ENCODE measurements around the gene MSI2. TPM values are rescaled to one million over a fixed set of nuclear protein-coding genes. Genes with fewer than 3 reads are reported as not detected.
A peak's percentile ranks its signal among the peaks of the same experiment; 100 is the strongest.

MSI2 gene
- total and polyA plus RNA-seq, 2 donors: 19.0 to 43.4 TPM

- DNase-seq (ENCODE audit: extremely low spot score): peak; percentile 78
- H3K4me3 ChIP-seq (ENCODE audit: low read depth, low read length): no peak overlapping the region
- peaks cover 6% of the 10 kb centered on the region for H3K4me1 ChIP-seq (ENCODE audit: insufficient read depth)
- H3K36me3 ChIP-seq (ENCODE audit: insufficient read depth): no peaks in the 10 kb centered on the region
- no peak overlapping the region for H3K27ac ChIP-seq (ENCODE audit: low read depth)
- 57% methylated on average over 20 of the region's 20 CpGs for WGBS
These were observed 164.7 kb downstream of the MSI2 start for GRCh38 chr17:57420734-57421717.

DNA sequence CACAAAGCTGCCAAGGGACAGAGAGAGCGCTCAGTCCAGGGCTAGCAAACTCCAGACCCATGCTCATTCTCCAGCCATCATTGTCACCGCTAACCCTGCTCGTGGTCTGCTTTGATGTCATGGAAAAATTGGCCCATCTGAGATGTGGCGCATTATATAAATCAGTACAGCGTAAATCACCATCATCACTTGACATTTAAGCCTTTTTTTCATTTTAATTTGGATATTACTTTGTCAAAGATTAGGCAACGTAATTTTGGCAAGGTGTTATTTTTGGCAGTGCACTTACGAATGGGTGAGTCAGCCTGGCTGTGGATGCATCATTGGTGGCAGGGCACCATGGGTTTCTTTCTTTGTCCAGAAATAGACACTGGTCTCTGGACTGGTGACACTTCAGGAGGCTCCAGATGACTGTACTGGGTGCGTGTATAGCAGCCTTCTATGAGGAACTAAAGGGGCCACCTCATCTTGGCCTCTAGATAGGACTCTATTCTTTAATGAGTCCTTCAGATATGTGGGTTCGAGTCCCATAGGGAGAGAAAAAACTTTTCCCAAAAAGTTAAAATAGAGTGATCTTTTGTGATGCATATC, 166.3 kb downstream of the MSI2 start:
- Histone ChIP-seq H3K27ac (ENCODE audit: low read depth) (no peak overlapping the region), H3K4me3 (ENCODE audit: low read depth, low read length) (no peak overlapping the region), H3K4me1 (ENCODE audit: insufficient read depth) (peaks cover 6% of the 10 kb centered on the region), H3K36me3 (ENCODE audit: insufficient read depth) (no peaks in the 10 kb centered on the region)
- whole genome bisulfite sequencing: 86% methylated on average over 9 of the region's 9 CpGs
- DNase-seq (ENCODE audit: extremely low spot score): no peak

- no peak for DNase-seq (ENCODE audit: extremely low spot score)
- no peak overlapping the region for H3K27ac ChIP-seq (ENCODE audit: low read depth)
- no peak overlapping the region for H3K4me3 ChIP-seq (ENCODE audit: low read depth, low read length)
- H3K4me1 ChIP-seq (ENCODE audit: insufficient read depth): peaks cover 6% of the 10 kb centered on the region
- 84% methylated on average over 6 of the region's 6 CpGs for WGBS
- H3K36me3 ChIP-seq (ENCODE audit: insufficient read depth): no peaks in the 10 kb centered on the region
These were observed 167.2 kb downstream of the MSI2 start for GRCh38 chr17:57423541-57423940.

DNA sequence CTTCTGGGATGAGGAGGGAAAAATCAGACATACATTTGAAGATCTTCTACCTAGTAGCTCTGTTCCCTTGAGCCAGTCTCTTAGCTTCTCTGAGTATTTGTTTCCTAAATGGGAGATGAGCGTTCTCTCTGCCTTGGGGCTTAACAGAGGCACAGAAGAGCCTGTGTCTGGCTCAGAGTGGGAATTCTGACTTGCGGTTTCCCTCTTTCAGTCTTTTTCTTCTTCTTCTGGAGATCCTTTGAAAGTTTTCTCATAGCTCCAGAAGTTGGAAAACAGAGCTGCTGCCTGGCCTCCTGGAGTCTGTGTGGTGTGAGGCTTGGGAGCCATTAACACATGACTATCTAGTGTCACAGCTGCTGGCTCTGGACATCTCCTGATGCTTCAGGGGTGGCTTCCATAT, 167.9 kb downstream of the MSI2 start:
- WGBS: 98% methylated on average over 2 of the region's 2 CpGs
- no peaks in the 10 kb centered on the region for H3K36me3 ChIP-seq (ENCODE audit: insufficient read depth)

DNA sequence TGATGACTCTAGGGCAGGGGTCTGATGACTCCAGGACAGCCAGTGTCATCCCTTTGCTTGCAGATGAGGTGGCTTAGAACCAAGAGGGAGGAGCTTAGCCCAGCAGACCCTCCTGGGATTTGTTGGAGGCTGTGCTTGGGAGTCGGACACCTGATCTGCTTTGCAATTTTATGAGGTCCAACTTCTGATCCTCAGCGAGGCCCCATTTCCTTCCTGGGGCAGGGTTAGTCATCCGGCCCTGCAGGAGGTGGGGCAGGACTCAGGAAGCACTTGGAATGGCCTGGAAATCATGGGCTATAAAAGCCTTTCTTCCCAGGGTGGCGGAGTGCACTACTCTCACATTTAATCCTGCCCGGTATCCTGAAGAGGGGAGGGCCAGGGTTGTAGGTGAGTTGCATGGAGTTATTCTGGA, 168.5 kb downstream of the MSI2 start:
- no peaks in the 10 kb centered on the region for H3K36me3 ChIP-seq (ENCODE audit: insufficient read depth)
- peaks cover 6% of the 10 kb centered on the region for H3K4me1 ChIP-seq (ENCODE audit: insufficient read depth)
- 37% methylated on average over 5 of the region's 5 CpGs for WGBS
- H3K4me3 ChIP-seq (ENCODE audit: low read depth, low read length): no peak overlapping the region
- H3K27ac ChIP-seq (ENCODE audit: low read depth): no peak overlapping the region
- no peak for DNase-seq (ENCODE audit: extremely low spot score)

More for the DNA sequence above, 167.9 kb downstream of the MSI2 start:
- Histone ChIP-seq H3K4me1 (ENCODE audit: insufficient read depth) (peaks cover 6% of the 10 kb centered on the region), H3K27ac (ENCODE audit: low read depth) (no peak overlapping the region), H3K4me3 (ENCODE audit: low read depth, low read length) (no peak overlapping the region)
- DNase-seq (ENCODE audit: extremely low spot score): no peak

GRCh38 chr17:57425431-57425830, 169.1 kb downstream of the MSI2 start:
- WGBS: 51% methylated on average over 5 of the region's 5 CpGs
- Histone ChIP-seq H3K27ac (ENCODE audit: low read depth) (no peak overlapping the region), H3K36me3 (ENCODE audit: insufficient read depth) (no peaks in the 10 kb centered on the region), H3K4me3 (ENCODE audit: low read depth, low read length) (no peak overlapping the region), H3K4me1 (ENCODE audit: insufficient read depth) (peaks cover 6% of the 10 kb centered on the region)
- DNase-seq (ENCODE audit: extremely low spot score): no peak

- H3K4me3 ChIP-seq (ENCODE audit: low read depth, low read length): no peak overlapping the region
- no peak for DNase-seq (ENCODE audit: extremely low spot score)
- WGBS: 81% methylated on average over 10 of the region's 10 CpGs
- H3K36me3 ChIP-seq (ENCODE audit: insufficient read depth): no peaks in the 10 kb centered on the region
- no peak overlapping the region for H3K27ac ChIP-seq (ENCODE audit: low read depth)
- H3K4me1 ChIP-seq (ENCODE audit: insufficient read depth): peaks cover 6% of the 10 kb centered on the region
These were observed 169.9 kb downstream of the MSI2 start for GRCh38 chr17:57425903-57426880.

DNA sequence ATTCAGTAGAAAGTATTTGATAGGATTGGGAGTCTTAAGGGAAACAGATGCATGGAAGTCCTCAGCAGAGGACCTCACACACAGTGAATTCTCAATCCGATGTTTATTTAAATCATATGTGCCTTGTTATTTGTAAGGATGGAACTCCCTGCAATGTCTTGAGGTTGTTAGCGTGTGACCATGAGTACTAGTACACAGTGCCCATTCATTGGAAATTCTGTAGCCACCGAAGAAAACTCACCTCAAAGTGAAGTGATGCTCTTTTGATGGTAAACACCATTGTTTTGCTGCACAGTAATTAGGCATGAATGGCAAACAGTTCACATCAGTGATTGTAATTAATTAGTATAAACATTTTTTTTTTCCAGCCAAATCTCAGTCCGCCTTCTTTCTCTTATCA, 173.6 kb downstream of the MSI2 start:
- Histone ChIP-seq H3K27ac (ENCODE audit: low read depth) (no peak overlapping the region), H3K4me3 (ENCODE audit: low read depth, low read length) (no peak overlapping the region), H3K4me1 (ENCODE audit: insufficient read depth) (peaks cover under 1% of the 10 kb centered on the region), H3K36me3 (ENCODE audit: insufficient read depth) (no peaks in the 10 kb centered on the region)
- no peak for DNase-seq (ENCODE audit: extremely low spot score)
- WGBS: 88% methylated on average over 4 of the region's 4 CpGs

DNA sequence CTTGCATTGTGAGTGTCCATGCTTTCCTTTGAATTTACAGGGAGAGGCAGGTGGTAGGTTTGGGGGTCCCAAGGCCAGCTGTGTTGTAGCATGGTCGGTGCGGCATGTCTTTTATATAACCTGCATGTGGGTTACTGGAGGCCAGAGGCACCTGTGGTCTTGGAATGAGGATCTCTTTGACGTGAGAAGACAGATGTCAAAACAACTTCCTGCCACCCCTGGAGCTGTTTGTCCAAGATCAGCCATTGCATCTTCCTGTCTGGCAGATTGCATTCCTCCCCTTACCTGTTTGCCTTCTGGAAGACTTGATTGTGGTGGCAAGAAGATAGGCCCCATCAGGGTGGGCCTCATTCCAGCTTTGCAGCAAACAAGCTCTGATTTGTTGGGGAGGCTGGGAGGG, 175.1 kb downstream of the MSI2 start:
- 95% methylated on average over 3 of the region's 3 CpGs for WGBS
- H3K36me3 ChIP-seq (ENCODE audit: insufficient read depth): no peaks in the 10 kb centered on the region

DNA sequence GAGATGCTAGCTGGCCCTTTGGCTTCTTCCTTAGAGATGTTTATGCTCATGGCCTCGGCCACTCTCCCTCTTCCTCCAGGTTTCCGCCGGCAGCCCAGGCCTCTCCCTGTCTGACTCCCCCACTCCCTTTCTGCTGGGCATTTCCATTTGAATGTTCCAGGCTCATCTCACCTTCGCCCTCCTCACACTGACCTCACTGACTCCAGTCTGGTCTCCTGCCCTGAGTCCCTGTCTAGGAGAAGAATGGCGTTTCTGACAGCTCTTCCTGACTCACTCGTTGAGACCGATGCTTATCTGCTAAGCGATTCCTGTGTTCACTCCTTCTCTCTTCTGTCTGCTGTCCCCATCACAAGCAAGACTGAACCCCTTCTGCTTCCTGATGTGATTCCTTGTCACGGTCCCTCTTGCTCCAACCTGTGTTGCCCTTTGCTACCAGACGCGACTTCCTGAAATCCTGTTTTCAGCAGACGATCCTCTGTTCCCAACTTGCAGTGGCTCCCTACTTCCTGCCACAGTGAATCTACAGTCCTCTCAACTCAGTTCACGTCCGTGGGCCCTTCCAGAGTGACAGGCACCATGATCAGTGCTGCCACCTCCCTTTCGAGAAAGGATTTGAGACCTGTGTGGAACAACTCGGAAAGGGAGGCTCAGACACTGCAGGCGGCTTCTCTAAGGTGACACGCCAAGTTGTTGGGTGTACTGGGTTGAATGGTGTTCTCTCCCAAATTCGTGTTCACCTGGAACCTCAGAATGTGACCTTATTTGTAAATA, 176.4 kb downstream of the MSI2 start:
- no peak for DNase-seq (ENCODE audit: extremely low spot score)
- Histone ChIP-seq H3K27ac (ENCODE audit: low read depth) (no peak overlapping the region), H3K4me3 (ENCODE audit: low read depth, low read length) (no peak overlapping the region), H3K36me3 (ENCODE audit: insufficient read depth) (no peaks in the 10 kb centered on the region), H3K4me1 (ENCODE audit: insufficient read depth) (no peaks in the 10 kb centered on the region)
- WGBS: 84% methylated on average over 19 of the region's 19 CpGs

More for the DNA sequence above, 175.1 kb downstream of the MSI2 start:
- no peak for DNase-seq (ENCODE audit: extremely low spot score)
- H3K27ac ChIP-seq (ENCODE audit: low read depth): no peak overlapping the region
- H3K4me1 ChIP-seq (ENCODE audit: insufficient read depth): no peaks in the 10 kb centered on the region
- H3K4me3 ChIP-seq (ENCODE audit: low read depth, low read length): no peak overlapping the region

DNA sequence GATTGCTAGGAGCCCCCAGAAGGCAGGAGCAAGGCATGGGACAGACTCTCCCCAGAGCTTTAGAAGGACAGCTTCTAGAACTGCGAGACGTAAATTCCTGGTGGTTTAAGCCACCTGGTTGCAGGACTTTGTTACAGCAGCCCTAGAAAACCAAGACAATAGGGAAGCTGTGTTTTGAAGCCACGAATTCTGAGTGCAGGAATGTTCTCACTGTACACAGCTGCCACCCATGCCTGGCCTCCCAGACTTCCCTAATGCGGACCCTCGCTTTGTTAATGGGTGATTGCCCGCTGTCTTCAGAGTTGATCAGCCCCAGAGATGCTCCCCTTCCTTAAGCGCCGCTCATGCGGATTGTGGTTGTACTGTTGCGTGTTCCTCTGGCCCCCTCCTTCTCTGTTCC, 177.1 kb downstream of the MSI2 start:
- 96% methylated on average over 10 of the region's 10 CpGs for WGBS
- no peak overlapping the region for H3K4me3 ChIP-seq (ENCODE audit: low read depth, low read length)
- H3K36me3 ChIP-seq (ENCODE audit: insufficient read depth): no peaks in the 10 kb centered on the region
- H3K4me1 ChIP-seq (ENCODE audit: insufficient read depth): no peaks in the 10 kb centered on the region
- DNase-seq (ENCODE audit: extremely low spot score): no peak
- no peak overlapping the region for H3K27ac ChIP-seq (ENCODE audit: low read depth)

- no peaks in the 10 kb centered on the region for H3K4me1 ChIP-seq (ENCODE audit: insufficient read depth)
- WGBS: 96% methylated on average over 1 of the region's 1 CpG
- DNase-seq (ENCODE audit: extremely low spot score): no peak
- no peaks in the 10 kb centered on the region for H3K36me3 ChIP-seq (ENCODE audit: insufficient read depth)
- H3K27ac ChIP-seq (ENCODE audit: low read depth): no peak overlapping the region
- no peak overlapping the region for H3K4me3 ChIP-seq (ENCODE audit: low read depth, low read length)
These were observed 178.0 kb downstream of the MSI2 start for GRCh38 chr17:57434361-57434760.

- H3K4me1 ChIP-seq (ENCODE audit: insufficient read depth): peaks cover 7% of the 10 kb centered on the region
- H3K4me3 ChIP-seq (ENCODE audit: low read depth, low read length): no peak overlapping the region
- H3K27ac ChIP-seq (ENCODE audit: low read depth): no peak overlapping the region
- DNase-seq (ENCODE audit: extremely low spot score): no peak
- WGBS: 90% methylated on average over 4 of the region's 4 CpGs
- H3K36me3 ChIP-seq (ENCODE audit: insufficient read depth): no peaks in the 10 kb centered on the region
These were observed 180.2 kb downstream of the MSI2 start for GRCh38 chr17:57436565-57436964.
